ENCODE results near the gene AP2B1. TPM values are rescaled to one million over a fixed set of nuclear protein-coding genes. Genes with fewer than 3 reads are reported as not detected.

The AP2B1 gene
- total RNA-seq, 1 experiment from 2014 or later, result 198 TPM

GRCh38 chr17:35651467-35651866 is 64.3 kb downstream of the AP2B1 start:
- ChIA-PET RAD21 (ENCODE audit: low non-redundant PET in 1 of 2, low total read pairs in 2 of 2, uncharacterized antibody in 2 of 2, unreplicated experiment in 2 of 2) (no interaction called here), POLR2A (no interaction called here), CTCF (no interaction called here)
- DNase-seq (ENCODE audit: low read depth, low spot score) (no peak), ATAC-seq (no peak)
- H3K4me1 ChIP-seq (ENCODE audit: control insufficient read depth in 1 of 2, insufficient read depth in 2 of 2, low read length in 2 of 2), result no peaks in the 10 kb centered on the region
- no TSS peak for BruUV-seq (replicated peaks)
- no peak overlapping the region for H3K9ac ChIP-seq (ENCODE audit: low read length)
- no peaks in the 10 kb centered on the region for H3K9me2 ChIP-seq (ENCODE audit: insufficient read depth)
- no peak overlapping the region for H3K4me2 ChIP-seq (ENCODE audit: low read length)
- intact Hi-C loops (cut with micrococcal nuclease), result no loop called here
- H2AFZ ChIP-seq (ENCODE audit: low read depth, low read length, poor library complexity, severe bottlenecking), result no peak overlapping the region
- no peak overlapping the region for H3K27ac ChIP-seq (ENCODE audit: low read depth, low read length)
- no peak overlapping the region for H3K4me3 ChIP-seq (replicated peaks in 1 of 2; ENCODE audit: low read depth in 1 of 2, low read length in 2 of 2)
- H3K9me3 ChIP-seq (ENCODE audit: control insufficient read depth in 1 of 2, insufficient read depth in 1 of 2, low read depth in 1 of 2, low read length in 2 of 2), result no peaks in the 10 kb centered on the region
- H4K20me1 ChIP-seq (ENCODE audit: insufficient read depth), result no peaks in the 10 kb centered on the region; the same call in 1 of the 2 replicates
- TF ChIP-seq EGR1 (IDR thresholded peaks at IDR 0.05; ENCODE audit: low read depth) (no peak), POLR2AphosphoS5 (IDR thresholded peaks at IDR 0.05; ENCODE audit: low read depth, low read length) (no peak)
- peaks cover 25% of the 10 kb centered on the region for H3K79me2 ChIP-seq (ENCODE audit: insufficient read depth, low read length)
- peaks cover 14 to 18% of the 10 kb centered on the region in 2 experiments for H3K36me3 ChIP-seq (ENCODE audit: control insufficient read depth in 1 of 2, insufficient read depth in 2 of 2, low read length in 2 of 2)
- H3K27me3 ChIP-seq (ENCODE audit: insufficient read depth, low read length), result no peaks in the 10 kb centered on the region

- no TSS peak for BruUV-seq (replicated peaks)
- peaks cover 20 to 22% of the 10 kb centered on the region in 2 experiments for H3K36me3 ChIP-seq (ENCODE audit: control insufficient read depth in 1 of 2, insufficient read depth in 2 of 2, low read length in 2 of 2)
Measured at GRCh38 chr17:35653619-35654361, 66.7 kb downstream of the AP2B1 start.

More at GRCh38 chr17:35653619-35654361, 66.7 kb downstream of the AP2B1 start:
- Histone ChIP-seq H3K27ac (ENCODE audit: low read depth, low read length) (no peak overlapping the region), H3K9me2 (ENCODE audit: insufficient read depth) (no peaks in the 10 kb centered on the region), H4K20me1 (ENCODE audit: insufficient read depth) (no peaks in the 10 kb centered on the region; the same call in 1 of the 2 replicates), H2AFZ (ENCODE audit: low read depth, low read length, poor library complexity, severe bottlenecking) (no peak overlapping the region), H3K79me2 (ENCODE audit: insufficient read depth, low read length) (peaks cover 25% of the 10 kb centered on the region; the same call in 1 of the 2 replicates), H3K9me3 (ENCODE audit: control insufficient read depth in 1 of 2, insufficient read depth in 1 of 2, low read depth in 1 of 2, low read length in 2 of 2) (no peaks in the 10 kb centered on the region), H3K9ac (ENCODE audit: low read length) (no peak overlapping the region), H3K4me3 (replicated peaks in 1 of 2; ENCODE audit: low read depth in 1 of 2, low read length in 2 of 2) (no peak overlapping the region), H3K27me3 (ENCODE audit: insufficient read depth, low read length) (no peaks in the 10 kb centered on the region), H3K4me2 (ENCODE audit: low read length) (no peak overlapping the region), H3K4me1 (ENCODE audit: control insufficient read depth in 1 of 2, insufficient read depth in 2 of 2, low read length in 2 of 2) (no peaks in the 10 kb centered on the region)
- intact Hi-C loops (cut with micrococcal nuclease), result no loop called here
- RAD21 ChIA-PET (ENCODE audit: low non-redundant PET in 1 of 2, low total read pairs in 2 of 2, uncharacterized antibody in 2 of 2, unreplicated experiment in 2 of 2), result no interaction called here
- CTCF ChIA-PET, result no interaction called here
- ATAC-seq (no peak), DNase-seq (ENCODE audit: low read depth, low spot score) (no peak)
- POLR2A ChIA-PET, result no interaction called here
- TF ChIP-seq SIN3A (IDR thresholded peaks at IDR 0.05; ENCODE audit: low read depth) (no peak), SRF (IDR thresholded peaks at IDR 0.05; ENCODE audit: low read depth) (no peak), EZH2 (IDR thresholded peaks at IDR 0.05) (no peak), RAD21 (IDR thresholded peaks at IDR 0.05; ENCODE audit: low read depth) (no peak), JUND (IDR thresholded peaks at IDR 0.05) (no peak), FOSL1 (IDR thresholded peaks at IDR 0.05; ENCODE audit: low read depth) (no peak)
